Activated CD8-positive, alpha-beta T cell treated with anti-CD3 and anti-CD28 coated beads for 36 hours (primary cell): Measurements from ENCODE around the gene MREG. TPM values are rescaled to one million over a fixed set of nuclear protein-coding genes. Genes with fewer than 3 reads are reported as not detected.
A peak's percentile ranks its signal among the peaks of the same experiment; 100 is the strongest.
"Not testable (repeated sequence)": the region's sequence is repeated elsewhere in the genome, so short reads cannot be mapped to it uniquely, and the experiment has no call there.

Experiments used
- ATAC-seq: fragments of 200-7000 bp; cut with Tn5 transposase; one replicate; pipeline ENCODE4 v1.10.0; 2021; ENCODE audit warnings: mild to moderate bottlenecking, moderate library complexity
- CTCF ChIA-PET: fragments of 350-600 bp; sonication (Branson Sonifier 250); formaldehyde crosslinking; loops from one replicate; lab custom pipeline; 2021; ENCODE audit warnings: antibody characterized with exemption; lab: Charles Lee
- POLR2A ChIA-PET: fragments of 350-600 bp; sonication (Branson Sonifier 250); formaldehyde crosslinking; loops from one replicate; lab custom pipeline; 2021; ENCODE audit warnings: antibody characterized with exemption; lab: Charles Lee
- DNase-seq: peaks from one replicate; pipeline ENCODE4 v3.0.0-alpha.2; 2020
- H3K27ac Mint-ChIP-seq: one replicate; pipeline ENCODE4 v1.8.0; 2021; ENCODE audit warnings: mild to moderate bottlenecking, mixed read lengths
- H3K27me3 Mint-ChIP-seq: one replicate; pipeline ENCODE4 v1.8.0; 2021; ENCODE audit warnings: mixed read lengths
- H3K36me3 Mint-ChIP-seq: one replicate; pipeline ENCODE4 v1.8.0; 2021; ENCODE audit warnings: low read depth, mixed read lengths
- H3K4me1 Mint-ChIP-seq: one replicate; pipeline ENCODE4 v1.8.0; 2021; ENCODE audit warnings: low read depth, mixed read lengths
- H3K4me3 Mint-ChIP-seq: one replicate; pipeline ENCODE4 v1.8.0; 2021; ENCODE audit warnings: mild to moderate bottlenecking, moderate library complexity, mixed read lengths
- H3K9me3 Mint-ChIP-seq: one replicate; pipeline ENCODE4 v1.8.0; 2021; ENCODE audit warnings: mixed read lengths
- intact Hi-C: fragments of 100-400 bp; cut with micrococcal nuclease; formaldehyde crosslinking; loops from one replicate; pipeline ENCODE4 v1.10.0; 2022
- total RNA-seq, 2 experiments: library from RNA; stranded (reverse); gene quantifications; one replicate each; pipeline ENCODE4 v1.2.3, GENCODE V29; 2021
- TF ChIP-seq, protein P1 (sequence below): fragments of 200-600 bp; IDR thresholded peaks from one replicate; pipeline ENCODE4 v1.8.0; 2022; ENCODE audit warnings: antibody characterized with exemption, mild to moderate bottlenecking

Gene MREG
- total RNA-seq, 2 experiments from 2014 or later, result 8.0 to 10.9 TPM

DNA sequence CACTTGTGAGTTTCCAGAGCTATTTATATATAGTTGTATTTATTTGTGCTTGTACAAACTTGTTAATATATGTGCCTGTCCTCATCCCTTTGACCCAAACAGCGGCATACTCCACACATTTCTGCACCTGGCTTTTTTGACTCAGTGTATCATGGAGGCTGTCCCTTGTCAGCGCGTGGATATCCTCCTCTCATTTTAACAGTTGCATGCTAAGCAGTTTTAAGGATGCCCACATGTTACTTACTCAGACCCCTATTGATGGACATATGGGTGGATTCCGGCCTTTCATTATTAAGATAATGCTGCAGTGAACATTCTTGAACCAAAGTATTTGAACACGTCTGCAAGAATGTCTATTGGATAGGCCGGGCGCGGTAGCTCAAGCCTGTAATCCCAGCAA is 655 bp upstream of the MREG start:
- TF ChIP-seq, protein P1, sequence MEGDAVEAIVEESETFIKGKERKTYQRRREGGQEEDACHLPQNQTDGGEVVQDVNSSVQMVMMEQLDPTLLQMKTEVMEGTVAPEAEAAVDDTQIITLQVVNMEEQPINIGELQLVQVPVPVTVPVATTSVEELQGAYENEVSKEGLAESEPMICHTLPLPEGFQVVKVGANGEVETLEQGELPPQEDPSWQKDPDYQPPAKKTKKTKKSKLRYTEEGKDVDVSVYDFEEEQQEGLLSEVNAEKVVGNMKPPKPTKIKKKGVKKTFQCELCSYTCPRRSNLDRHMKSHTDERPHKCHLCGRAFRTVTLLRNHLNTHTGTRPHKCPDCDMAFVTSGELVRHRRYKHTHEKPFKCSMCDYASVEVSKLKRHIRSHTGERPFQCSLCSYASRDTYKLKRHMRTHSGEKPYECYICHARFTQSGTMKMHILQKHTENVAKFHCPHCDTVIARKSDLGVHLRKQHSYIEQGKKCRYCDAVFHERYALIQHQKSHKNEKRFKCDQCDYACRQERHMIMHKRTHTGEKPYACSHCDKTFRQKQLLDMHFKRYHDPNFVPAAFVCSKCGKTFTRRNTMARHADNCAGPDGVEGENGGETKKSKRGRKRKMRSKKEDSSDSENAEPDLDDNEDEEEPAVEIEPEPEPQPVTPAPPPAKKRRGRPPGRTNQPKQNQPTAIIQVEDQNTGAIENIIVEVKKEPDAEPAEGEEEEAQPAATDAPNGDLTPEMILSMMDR, result no peak
- peak overlapping the region; percentile 93 for H3K4me3 Mint-ChIP-seq
- intact Hi-C loops, result no loop called here
- H3K36me3 Mint-ChIP-seq, result no peaks in the 10 kb centered on the region
- no peak for ATAC-seq
- ChIA-PET CTCF (interaction anchor here (0.7 to 1.1 kb wide), 5 partner anchors 9 to 96 kb away, joined by 3 to 6 read pairs (median 3); no protein-coding TSS in a partner anchor), POLR2A (interaction anchor here (0.8 to 1.3 kb wide), 2 partner anchors 9 to 19 kb away, joined by 3 to 4 read pairs; no protein-coding TSS in a partner anchor)
- peaks cover 3% of the 10 kb centered on the region for H3K9me3 Mint-ChIP-seq
- no peaks in the 10 kb centered on the region for H3K27me3 Mint-ChIP-seq
- peaks cover 65% of the 10 kb centered on the region for H3K4me1 Mint-ChIP-seq
- no peak for DNase-seq
- H3K27ac Mint-ChIP-seq, result no peak overlapping the region

GRCh38 chr2:216012830-216013079 is 596 bp downstream of the MREG start:
- POLR2A ChIA-PET, result interaction anchor here (1.0 to 1.7 kb wide), 4 partner anchors 9 to 45 kb away, joined by 3 to 4 read pairs (median 4); no protein-coding TSS in a partner anchor
- TF ChIP-seq, protein P1, result no peak
- peaks cover 60% of the 10 kb centered on the region for H3K4me1 Mint-ChIP-seq
- no peaks in the 10 kb centered on the region for H3K36me3 Mint-ChIP-seq
- H3K4me3 Mint-ChIP-seq, result peak overlapping the region; percentile 93
- no peak for DNase-seq
- no peaks in the 10 kb centered on the region for H3K27me3 Mint-ChIP-seq
- CTCF ChIA-PET, result interaction anchor here (1.6 to 2.4 kb wide), 5 partner anchors 10 to 102 kb away, joined by 4 to 15 read pairs (median 9); no protein-coding TSS in a partner anchor
- intact Hi-C loops, result no loop called here
- H3K27ac Mint-ChIP-seq, result peak overlapping the region; percentile 79
- no peaks in the 10 kb centered on the region for H3K9me3 Mint-ChIP-seq
- ATAC-seq, result no peak

DNA sequence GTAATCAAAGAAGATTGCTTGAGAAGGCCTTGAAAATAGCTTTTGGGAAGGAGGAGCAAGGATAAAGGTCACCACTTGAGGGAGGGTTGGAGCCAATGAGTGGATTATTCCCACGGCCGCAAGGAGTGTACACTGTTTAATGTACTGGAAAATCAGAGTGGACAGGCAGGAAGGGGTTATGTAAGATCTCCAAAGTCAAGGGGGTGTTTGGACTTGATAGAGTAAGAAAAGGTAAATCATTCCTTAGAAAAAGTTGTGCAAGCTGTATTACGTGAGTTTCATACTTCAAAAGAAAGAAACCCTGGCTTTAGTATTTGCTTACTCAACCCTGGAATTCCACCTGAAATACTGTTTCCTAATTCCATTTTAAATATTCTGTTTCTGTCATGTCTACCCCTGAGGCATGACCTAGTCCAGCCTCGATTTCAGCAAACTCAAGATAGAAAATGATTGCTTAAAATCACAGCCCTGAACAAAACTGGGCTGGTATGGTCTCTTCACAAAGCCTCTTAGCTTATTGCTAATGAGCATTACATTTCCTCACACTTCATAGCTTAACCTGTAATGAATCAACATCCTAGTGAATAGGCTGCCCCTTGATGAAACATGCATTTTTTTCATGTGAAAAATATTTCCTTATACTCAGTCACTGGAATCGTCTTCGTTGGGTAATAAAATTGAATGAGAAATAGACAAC is 1.1 kb downstream of the MREG start:
- POLR2A ChIA-PET, result interaction anchor here (1.0 to 1.7 kb wide), 4 partner anchors 8 to 44 kb away, joined by 3 to 4 read pairs (median 4); no protein-coding TSS in a partner anchor
- DNase-seq (no peak), ATAC-seq (no peak)
- CTCF ChIA-PET, result interaction anchor here (1.1 to 2.4 kb wide), 6 partner anchors 11 to 102 kb away, joined by 4 to 15 read pairs (median 8); no protein-coding TSS in a partner anchor
- Mint-ChIP-seq H3K4me1 (peaks cover 56% of the 10 kb centered on the region), H3K9me3 (no peaks in the 10 kb centered on the region), H3K4me3 (peak overlapping the region; percentile 93), H3K36me3 (no peaks in the 10 kb centered on the region), H3K27ac (peak overlapping the region; percentile 79), H3K27me3 (no peaks in the 10 kb centered on the region)
- intact Hi-C loops, result no loop called here
- TF ChIP-seq, protein P1, result no peak

- H3K27me3 Mint-ChIP-seq, POLR2A ChIA-PET, H3K27ac Mint-ChIP-seq, DNase-seq, CTCF ChIA-PET, H3K4me3 Mint-ChIP-seq, H3K9me3 Mint-ChIP-seq, H3K36me3 Mint-ChIP-seq, ATAC-seq: not testable (repeated sequence)
- intact Hi-C loops, result loop anchor here (5.0 kb wide), 1 partner anchor 57 kb away; no protein-coding TSS in a partner anchor
- peaks cover 53% of the 10 kb centered on the region for H3K4me1 Mint-ChIP-seq
These were observed 4.1 kb downstream of the MREG start for GRCh38 chr2:216009215-216009614.

GRCh38 chr2:216008387-216008786 is 5.0 kb downstream of the MREG start:
- Mint-ChIP-seq H3K27me3 (no peaks in the 10 kb centered on the region), H3K36me3 (no peaks in the 10 kb centered on the region), H3K4me1 (peaks cover 54% of the 10 kb centered on the region), H3K4me3 (no peak overlapping the region), H3K27ac (no peak overlapping the region), H3K9me3 (no peaks in the 10 kb centered on the region)
- CTCF ChIA-PET, result interaction anchor here (0.8 kb wide), 1 partner anchor 30 kb away, joined by 3 read pairs; no protein-coding TSS in a partner anchor
- ATAC-seq (no peak), DNase-seq (no peak)
- TF ChIP-seq, protein P1, result no peak
- POLR2A ChIA-PET, result no interaction called here
- intact Hi-C loops, result loop anchor here (5.0 kb wide), 1 partner anchor 56 kb away; no protein-coding TSS in a partner anchor
